Smooth muscle cell (in vitro differentiated cells): ENCODE results near the gene GJD3. TPM values are rescaled to one million over a fixed set of nuclear protein-coding genes. Genes with fewer than 3 reads are reported as not detected.

ENCODE experiments used
- DNase-seq: peaks from one replicate; lab custom pipeline; 2025; ENCODE audit not compliant: unreplicated experiment; lab: John Stamatoyannopoulos, UW
- H2AFZ ChIP-seq: fragments of 200-600 bp; sonication (generic); 2 replicates; pipeline ENCODE4 v1.6.0; 2016; ENCODE audit warnings: antibody characterized with exemption, low read depth, mild to moderate bottlenecking
- H3F3A ChIP-seq: fragments of 200-600 bp; sonication (generic); 2 replicates; pipeline ENCODE4 v1.6.0; 2017; ENCODE audit warnings: antibody characterized with exemption, low read depth
- H3K27ac ChIP-seq: fragments of 200-600 bp; sonication (generic); 2 replicates; pipeline ENCODE4 v1.5.1; 2016; ENCODE audit warnings: low read depth, mild to moderate bottlenecking
- H3K27me3 ChIP-seq: fragments of 200-600 bp; sonication (generic); 2 replicates; pipeline ENCODE4 v1.6.1; 2016; ENCODE audit warnings: low read depth, mild to moderate bottlenecking
- H3K36me3 ChIP-seq: fragments of 200-600 bp; sonication (generic); 2 replicates; pipeline ENCODE4 v1.5.1; 2016; ENCODE audit warnings: low read depth
- H3K4me1 ChIP-seq: fragments of 200-600 bp; sonication (generic); 2 replicates; pipeline ENCODE4 v1.5.1; 2016; ENCODE audit warnings: low read depth
- H3K4me2 ChIP-seq: fragments of 200-600 bp; sonication (generic); 2 replicates; pipeline ENCODE4 v1.6.0; 2016; ENCODE audit warnings: mild to moderate bottlenecking
- H3K4me3 ChIP-seq: fragments of 200-600 bp; sonication (generic); 2 replicates; pipeline ENCODE4 v1.5.1; 2016; ENCODE audit warnings: mild to moderate bottlenecking
- H3K79me2 ChIP-seq: fragments of 200-600 bp; sonication (generic); 2 replicates; pipeline ENCODE4 v1.6.0; 2016; ENCODE audit warnings: low read depth, mild to moderate bottlenecking
- H3K9ac ChIP-seq: fragments of 200-600 bp; sonication (generic); 2 replicates; pipeline ENCODE4 v1.6.0; 2016; ENCODE audit warnings: low read depth
- H3K9me3 ChIP-seq: fragments of 200-600 bp; sonication (generic); replicated peaks from 2 replicates; pipeline ENCODE4 v1.5.1; 2016; ENCODE audit warnings: low read depth
- H4K20me1 ChIP-seq: fragments of 200-600 bp; sonication (generic); 2 replicates; pipeline ENCODE4 v1.6.0; 2016; ENCODE audit warnings: low read depth
- WGBS: methylation state at CpG from one replicate; pipeline ENCODE4 v1.1.7; 2016; ENCODE audit warnings: low lambda C conversion rate; 5-methylcytosine and 5-hydroxymethylcytosine counted together
- polyA plus RNA-seq: library from polyadenylated mRNA; unstranded; fragments of >200 nt; fragmentation: Nextera tagmentation; extraction: Ambion mirVana; gene quantifications from 2 replicates; pipeline ENCODE4 v1.2.1, GENCODE V29; 2016
- total RNA-seq: library from RNA; depleted of rRNA; stranded (reverse); fragments of >200 nt; gene quantifications from 2 replicates; pipeline ENCODE4 v1.2.3, GENCODE V29; 2014
- TF ChIP-seq, protein P1 (sequence below): fragments of 200-600 bp; sonication (generic); IDR thresholded peaks from 2 replicates; pipeline ENCODE4 v1.5.1; 2017; ENCODE audit warnings: borderline replicate concordance, mild to moderate bottlenecking, antibody characterized with exemption; ENCODE audit not compliant: insufficient read depth, poor library complexity, severe bottlenecking

GJD3 gene
- total and polyA plus RNA-seq, 2 experiments from 2014 or later = 0.30 TPM; not detected in 1

DNA sequence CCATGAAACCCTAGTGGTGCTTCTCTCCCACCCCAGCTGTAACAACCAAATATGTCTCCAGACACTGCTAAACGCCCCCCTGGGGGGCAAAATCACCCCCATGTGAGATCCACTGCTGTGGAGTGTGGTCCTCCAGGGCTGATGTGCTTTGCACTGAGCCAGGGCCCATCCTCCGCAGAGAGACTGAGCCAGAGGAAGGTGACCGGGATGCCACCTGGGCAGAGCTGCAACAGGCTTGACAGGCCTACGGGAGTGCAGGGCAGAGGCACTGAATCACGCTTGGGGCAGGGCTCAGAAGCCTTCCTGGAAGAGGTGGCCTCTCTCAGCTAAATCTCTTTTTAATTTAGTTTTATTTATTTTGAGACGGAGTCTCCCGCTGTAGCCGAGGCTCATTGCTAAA is 4.4 kb downstream of the GJD3 start:
- 88% methylated on average over 8 of the region's 8 CpGs for WGBS
- no peaks in the 10 kb centered on the region for H3K9me3 ChIP-seq
- no peak overlapping the region for H3K4me3 ChIP-seq
- no peaks in the 10 kb centered on the region for H3K36me3 ChIP-seq
- no peaks in the 10 kb centered on the region for H4K20me1 ChIP-seq
- H3K27ac ChIP-seq = no peak overlapping the region
- no peaks in the 10 kb centered on the region for H3F3A ChIP-seq
- H3K4me2 ChIP-seq = no peak overlapping the region
- TF ChIP-seq, protein P1, sequence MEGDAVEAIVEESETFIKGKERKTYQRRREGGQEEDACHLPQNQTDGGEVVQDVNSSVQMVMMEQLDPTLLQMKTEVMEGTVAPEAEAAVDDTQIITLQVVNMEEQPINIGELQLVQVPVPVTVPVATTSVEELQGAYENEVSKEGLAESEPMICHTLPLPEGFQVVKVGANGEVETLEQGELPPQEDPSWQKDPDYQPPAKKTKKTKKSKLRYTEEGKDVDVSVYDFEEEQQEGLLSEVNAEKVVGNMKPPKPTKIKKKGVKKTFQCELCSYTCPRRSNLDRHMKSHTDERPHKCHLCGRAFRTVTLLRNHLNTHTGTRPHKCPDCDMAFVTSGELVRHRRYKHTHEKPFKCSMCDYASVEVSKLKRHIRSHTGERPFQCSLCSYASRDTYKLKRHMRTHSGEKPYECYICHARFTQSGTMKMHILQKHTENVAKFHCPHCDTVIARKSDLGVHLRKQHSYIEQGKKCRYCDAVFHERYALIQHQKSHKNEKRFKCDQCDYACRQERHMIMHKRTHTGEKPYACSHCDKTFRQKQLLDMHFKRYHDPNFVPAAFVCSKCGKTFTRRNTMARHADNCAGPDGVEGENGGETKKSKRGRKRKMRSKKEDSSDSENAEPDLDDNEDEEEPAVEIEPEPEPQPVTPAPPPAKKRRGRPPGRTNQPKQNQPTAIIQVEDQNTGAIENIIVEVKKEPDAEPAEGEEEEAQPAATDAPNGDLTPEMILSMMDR = no peak
- H3K9ac ChIP-seq = no peak overlapping the region
- peaks cover 4% of the 10 kb centered on the region for H3K4me1 ChIP-seq
- H3K79me2 ChIP-seq = no peaks in the 10 kb centered on the region
- DNase-seq = no peak
- no peak overlapping the region for H2AFZ ChIP-seq
- peaks cover 15% of the 10 kb centered on the region for H3K27me3 ChIP-seq

- peak; percentile 63 for DNase-seq
- peak overlapping the region; percentile 56 for H2AFZ ChIP-seq
- H3K79me2 ChIP-seq = no peaks in the 10 kb centered on the region
- no peak overlapping the region for H3K27ac ChIP-seq
- peak overlapping the region; percentile 40 for H3K4me3 ChIP-seq
- H3K27me3 ChIP-seq = peaks cover 8% of the 10 kb centered on the region
- H3K4me1 ChIP-seq = no peaks in the 10 kb centered on the region
- no peaks in the 10 kb centered on the region for H3F3A ChIP-seq
- no peak overlapping the region for H3K9ac ChIP-seq
- WGBS = 20% methylated on average over 17 of the region's 17 CpGs
- no peaks in the 10 kb centered on the region for H3K9me3 ChIP-seq
- peaks cover 5% of the 10 kb centered on the region for H4K20me1 ChIP-seq
- no peaks in the 10 kb centered on the region for H3K36me3 ChIP-seq
- TF ChIP-seq, protein P1 = peak; percentile 93
- peak overlapping the region; percentile 86 for H3K4me2 ChIP-seq
Observed at GRCh38 chr17:40358323-40359038, 6.1 kb downstream of the GJD3 start.

- Histone ChIP-seq H3F3A (no peaks in the 10 kb centered on the region), H3K27ac (no peak overlapping the region), H3K9ac (no peak overlapping the region), H4K20me1 (peaks cover 5% of the 10 kb centered on the region), H3K27me3 (peaks cover 5% of the 10 kb centered on the region), H3K4me3 (no peak overlapping the region), H3K79me2 (no peaks in the 10 kb centered on the region), H2AFZ (no peak overlapping the region), H3K4me1 (no peaks in the 10 kb centered on the region), H3K9me3 (no peaks in the 10 kb centered on the region), H3K4me2 (no peak overlapping the region), H3K36me3 (no peaks in the 10 kb centered on the region)
- 89% methylated on average over 9 of the region's 19 CpGs for whole genome bisulfite sequencing
- TF ChIP-seq, protein P1 = no peak
- DNase-seq = no peak
Observed at GRCh38 chr17:40356990-40357881, 7.3 kb downstream of the GJD3 start.
